Neural cell (in vitro differentiated cells): Measurements from ENCODE around the gene MEMO1.

ENCODE experiments used
- MXI1 ChIP-seq: fragments of 450-650 bp; conservative IDR thresholded peaks from 2 replicates; pipeline ENCODE4 v1.6.1; 2014; ENCODE audit warnings: antibody characterized with exemption, mild to moderate bottlenecking; ENCODE audit not compliant: poor library complexity, severe bottlenecking
- REST ChIP-seq: IDR thresholded peaks from 2 replicates; pipeline ENCODE4 v1.6.1; 2012; ENCODE audit warnings: borderline replicate concordance
- TF ChIP-seq, protein P1 (sequence below): fragments of 450-650 bp; IDR thresholded peaks from 2 replicates; pipeline ENCODE4 v1.5.1; 2014; ENCODE audit warnings: antibody characterized with exemption, mild to moderate bottlenecking, moderate library complexity; ENCODE audit not compliant: poor library complexity, severe bottlenecking

GRCh38 chr2:31822587-31822986 lies 188.2 kb downstream of the MEMO1 start:
- TF ChIP-seq, protein P1, sequence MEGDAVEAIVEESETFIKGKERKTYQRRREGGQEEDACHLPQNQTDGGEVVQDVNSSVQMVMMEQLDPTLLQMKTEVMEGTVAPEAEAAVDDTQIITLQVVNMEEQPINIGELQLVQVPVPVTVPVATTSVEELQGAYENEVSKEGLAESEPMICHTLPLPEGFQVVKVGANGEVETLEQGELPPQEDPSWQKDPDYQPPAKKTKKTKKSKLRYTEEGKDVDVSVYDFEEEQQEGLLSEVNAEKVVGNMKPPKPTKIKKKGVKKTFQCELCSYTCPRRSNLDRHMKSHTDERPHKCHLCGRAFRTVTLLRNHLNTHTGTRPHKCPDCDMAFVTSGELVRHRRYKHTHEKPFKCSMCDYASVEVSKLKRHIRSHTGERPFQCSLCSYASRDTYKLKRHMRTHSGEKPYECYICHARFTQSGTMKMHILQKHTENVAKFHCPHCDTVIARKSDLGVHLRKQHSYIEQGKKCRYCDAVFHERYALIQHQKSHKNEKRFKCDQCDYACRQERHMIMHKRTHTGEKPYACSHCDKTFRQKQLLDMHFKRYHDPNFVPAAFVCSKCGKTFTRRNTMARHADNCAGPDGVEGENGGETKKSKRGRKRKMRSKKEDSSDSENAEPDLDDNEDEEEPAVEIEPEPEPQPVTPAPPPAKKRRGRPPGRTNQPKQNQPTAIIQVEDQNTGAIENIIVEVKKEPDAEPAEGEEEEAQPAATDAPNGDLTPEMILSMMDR: no peak
- TF ChIP-seq MXI1: no peak
- TF ChIP-seq REST: no peak
